Fibroblast of pulmonary artery (primary cell): ENCODE results near the gene HSPB7.
"Not testable (repeated sequence)": the region's sequence is repeated elsewhere in the genome, so short reads cannot be mapped to it uniquely, and the experiment has no call there.

Source experiments
- DNase-seq: peaks from one replicate; pipeline ENCODE4 v3.0.0-alpha.2; 2010; ENCODE audit warnings: low read depth
- H3K4me3 ChIP-seq: replicated peaks from 2 replicates; pipeline ENCODE4 v1.5.1; 2011; ENCODE audit warnings: low read depth, mild to moderate bottlenecking, control low read depth, low read length, moderate library complexity
- TF ChIP-seq, protein P1 (sequence below): IDR thresholded peaks from 2 replicates; pipeline ENCODE4 v1.5.1; 2011; ENCODE audit warnings: mild to moderate bottlenecking, control low read depth, low read length, inconsistent platforms; ENCODE audit errors: missing control alignments

HSPB7 gene

GRCh38 chr1:16063226-16063829, 45.5 kb upstream of the HSPB7 start:
- no peak overlapping the region for H3K4me3 ChIP-seq
- TF ChIP-seq, protein P1, sequence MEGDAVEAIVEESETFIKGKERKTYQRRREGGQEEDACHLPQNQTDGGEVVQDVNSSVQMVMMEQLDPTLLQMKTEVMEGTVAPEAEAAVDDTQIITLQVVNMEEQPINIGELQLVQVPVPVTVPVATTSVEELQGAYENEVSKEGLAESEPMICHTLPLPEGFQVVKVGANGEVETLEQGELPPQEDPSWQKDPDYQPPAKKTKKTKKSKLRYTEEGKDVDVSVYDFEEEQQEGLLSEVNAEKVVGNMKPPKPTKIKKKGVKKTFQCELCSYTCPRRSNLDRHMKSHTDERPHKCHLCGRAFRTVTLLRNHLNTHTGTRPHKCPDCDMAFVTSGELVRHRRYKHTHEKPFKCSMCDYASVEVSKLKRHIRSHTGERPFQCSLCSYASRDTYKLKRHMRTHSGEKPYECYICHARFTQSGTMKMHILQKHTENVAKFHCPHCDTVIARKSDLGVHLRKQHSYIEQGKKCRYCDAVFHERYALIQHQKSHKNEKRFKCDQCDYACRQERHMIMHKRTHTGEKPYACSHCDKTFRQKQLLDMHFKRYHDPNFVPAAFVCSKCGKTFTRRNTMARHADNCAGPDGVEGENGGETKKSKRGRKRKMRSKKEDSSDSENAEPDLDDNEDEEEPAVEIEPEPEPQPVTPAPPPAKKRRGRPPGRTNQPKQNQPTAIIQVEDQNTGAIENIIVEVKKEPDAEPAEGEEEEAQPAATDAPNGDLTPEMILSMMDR = no peak

DNA sequence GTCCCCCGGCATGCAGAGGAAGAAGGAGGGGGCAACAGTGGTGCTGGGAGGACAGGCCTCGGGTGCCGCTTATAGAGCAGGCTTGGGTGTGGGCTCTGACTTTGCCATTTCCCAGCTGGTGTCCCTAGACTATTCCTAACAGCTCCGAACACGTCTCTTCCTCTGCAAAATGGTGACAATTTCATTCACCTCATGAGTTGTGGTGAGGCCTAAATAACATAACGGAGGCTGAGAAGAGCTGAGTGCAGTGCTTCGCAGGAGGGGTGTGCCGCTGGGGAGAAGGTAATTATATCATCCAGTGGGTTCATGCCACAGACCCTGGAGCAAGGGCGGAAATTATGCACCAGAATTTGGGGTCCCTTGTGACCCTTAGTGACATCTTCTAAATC, 44.8 kb upstream of the HSPB7 start:
- H3K4me3 ChIP-seq, DNase-seq: not testable (repeated sequence)

More at GRCh38 chr1:16063226-16063829, 45.5 kb upstream of the HSPB7 start:
- DNase-seq = no peak

GRCh38 chr1:16061989-16062686, 44.3 kb upstream of the HSPB7 start:
- not testable (repeated sequence) for H3K4me3 ChIP-seq, DNase-seq

DNA sequence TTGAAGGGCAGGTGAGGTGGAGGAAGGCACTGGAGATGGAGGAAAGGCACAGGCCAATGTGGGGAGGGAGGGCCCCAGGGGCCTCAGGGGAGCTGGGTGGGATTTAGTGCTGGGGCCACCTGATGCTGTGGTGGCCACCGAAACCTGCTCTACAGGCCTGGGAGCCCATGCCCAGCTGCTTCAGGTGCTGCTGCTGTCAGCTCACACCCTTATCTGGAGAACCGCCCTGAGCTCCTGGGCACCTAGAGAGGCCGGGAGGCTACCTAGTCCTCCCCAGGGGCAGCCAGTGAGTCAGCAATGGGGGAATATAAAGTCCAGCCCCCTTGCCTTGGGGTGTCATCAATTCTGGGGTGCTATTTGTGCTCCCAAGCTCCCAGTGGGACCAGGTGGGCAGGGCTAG, 43.4 kb upstream of the HSPB7 start:
- H3K4me3 ChIP-seq = no peak overlapping the region
- TF ChIP-seq, protein P1 = no peak
- no peak for DNase-seq

DNA sequence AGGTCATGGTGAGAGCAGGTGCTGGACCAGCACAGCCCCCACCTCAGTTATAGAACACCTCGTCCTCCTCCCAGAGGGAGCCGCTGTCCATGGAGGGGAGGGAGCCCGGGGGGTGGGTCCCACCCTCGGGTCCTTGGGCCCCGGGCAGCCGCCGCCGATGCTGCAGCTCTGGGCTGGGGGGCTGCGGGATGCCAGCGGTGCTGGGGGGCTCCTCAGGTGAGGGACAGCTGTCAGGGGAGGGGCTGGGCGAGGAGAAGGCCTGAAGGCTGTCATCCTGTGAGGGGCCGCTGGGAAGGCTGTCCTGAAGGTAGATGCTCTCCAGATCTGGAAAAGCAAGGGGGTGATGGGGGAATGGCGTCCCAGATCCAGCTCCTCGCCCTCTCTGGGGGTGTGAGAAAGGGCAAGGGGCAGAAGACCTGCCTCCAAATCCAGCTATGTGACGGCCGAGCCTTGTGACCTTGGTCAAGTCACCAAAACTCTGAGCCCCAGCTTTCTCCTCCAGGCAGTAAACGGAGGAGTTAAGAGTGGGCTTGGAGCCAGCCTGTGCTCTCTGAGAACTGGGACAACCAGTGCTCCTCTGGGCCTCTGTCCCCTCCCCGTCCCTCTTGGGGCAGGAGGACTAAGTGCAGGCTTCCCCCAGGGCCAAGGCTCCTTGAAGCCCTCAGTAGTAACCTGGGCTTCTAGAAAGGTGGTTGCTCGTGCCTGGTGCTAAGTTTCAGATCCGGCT, 40.7 kb upstream of the HSPB7 start:
- DNase-seq, H3K4me3 ChIP-seq: not testable (repeated sequence)

GRCh38 chr1:16057314-16057915, 39.6 kb upstream of the HSPB7 start:
- not testable (repeated sequence) for DNase-seq

GRCh38 chr1:16056521-16056912, 38.7 kb upstream of the HSPB7 start:
- H3K4me3 ChIP-seq = not testable (repeated sequence)

More at GRCh38 chr1:16057314-16057915, 39.6 kb upstream of the HSPB7 start:
- H3K4me3 ChIP-seq = not testable (repeated sequence)

DNA sequence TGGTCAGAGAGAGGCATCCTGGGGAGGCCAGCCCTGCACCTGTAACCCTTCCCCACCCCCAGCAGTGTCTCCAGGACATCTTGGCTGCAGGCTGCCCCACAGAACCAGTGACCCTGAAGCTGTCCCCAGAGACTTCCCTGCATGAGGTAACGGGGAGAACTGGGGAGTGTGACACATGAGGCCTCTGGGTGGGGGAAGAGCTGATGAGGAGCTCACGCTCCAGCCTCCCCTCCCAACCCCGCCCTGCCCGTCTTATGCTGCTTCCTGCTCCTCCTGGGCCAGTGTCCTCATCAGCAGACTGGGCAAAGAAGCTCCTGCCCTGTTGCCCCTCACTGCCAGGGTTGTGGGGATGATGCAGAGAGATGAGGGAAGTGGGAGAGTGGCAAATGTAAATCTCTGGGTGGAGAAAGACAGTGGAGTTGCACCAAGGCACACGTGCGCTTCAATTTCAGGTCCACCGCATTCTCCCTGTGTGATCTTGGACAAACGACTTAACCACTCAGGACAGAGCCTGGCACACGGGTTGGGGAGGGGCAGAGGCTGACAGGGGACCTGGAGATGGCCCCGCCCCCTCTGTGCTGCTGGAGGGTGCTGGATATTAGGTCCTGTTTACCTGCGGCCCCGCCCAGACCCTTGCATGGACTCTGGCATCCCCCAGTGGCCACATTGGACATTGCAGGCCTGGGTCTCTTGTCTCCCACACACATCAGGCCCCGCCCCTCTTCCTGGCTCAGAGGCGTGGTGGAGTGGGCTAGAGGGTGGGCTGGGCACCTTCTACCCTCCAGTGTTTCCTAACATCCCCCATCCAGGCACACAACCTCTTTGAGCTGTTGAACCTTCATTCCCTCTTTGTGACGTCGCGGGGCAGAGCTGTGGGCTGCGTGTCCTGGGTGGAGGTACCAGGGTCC, 38.0 kb upstream of the HSPB7 start:
- TF ChIP-seq, protein P1 = peak; percentile 89
- no peak overlapping the region for H3K4me3 ChIP-seq
- DNase-seq = peak; percentile 75

More at GRCh38 chr1:16056521-16056912, 38.7 kb upstream of the HSPB7 start:
- DNase-seq = not testable (repeated sequence)
